Measurements from ENCODE around the gene CRISP3. TPM values are rescaled to one million over a fixed set of nuclear protein-coding genes. Genes with fewer than 3 reads are reported as not detected.

The CRISP3 gene
- total RNA-seq, 2 experiments from 2014 or later, result not detected

Other genes starting within 250 kb of the CRISP3 start
- not detected for gene GLYATL3, start 244.5 kb downstream of the CRISP3 start, total RNA-seq
- under 1 TPM in 1 of 2 experiments, not detected in 1; 0.26 TPM for gene C6orf141, start 193.7 kb downstream of the CRISP3 start, total RNA-seq
- not detected for gene RHAG, start 107.5 kb downstream of the CRISP3 start, total RNA-seq
- not detected for gene CRISP2, start 30.8 kb downstream of the CRISP3 start, total RNA-seq
- not detected for gene PGK2, start 42.9 kb upstream of the CRISP3 start, total RNA-seq
- not detected for gene CRISP1, start 122.1 kb upstream of the CRISP3 start, total RNA-seq
- not detected for gene DEFB114, start 219.8 kb upstream of the CRISP3 start, total RNA-seq
- gene DEFB113, start 225.2 kb upstream of the CRISP3 start, total RNA-seq, result not detected